GM13976 (cell line): ENCODE data around the gene COX7B.
"Not testable (repeated sequence)": the region's sequence is repeated elsewhere in the genome, so short reads cannot be mapped to it uniquely, and the experiment has no call there.

ENCODE experiments used
- DNase-seq: peaks from one replicate; pipeline ENCODE4 v3.0.0; 2012; ENCODE audit warnings: low spot score
- CTCF ChIP-seq: IDR thresholded peaks from 2 replicates; pipeline ENCODE4 v1.5.1; 2012; ENCODE audit warnings: borderline replicate concordance, mild to moderate bottlenecking; ENCODE audit not compliant: insufficient read depth; ENCODE audit errors: extremely low read depth, missing control alignments, control extremely low read depth
- in situ Hi-C: fragments of 300-500 bp; cut with MboI; formaldehyde crosslinking; loops from one replicate; pipeline ENCODE4 v1.12.0; 2022; ENCODE audit warnings: low sequenced_read_pairs, mixed read lengths, inconsistent platforms; ENCODE audit not compliant: unreplicated experiment

Gene COX7B

GRCh38 chrX:77938083-77938680, 38.9 kb downstream of the COX7B start:
- in situ Hi-C loops = no loop called here
- TF ChIP-seq CTCF = no peak
- DNase-seq = no peak

GRCh38 chrX:77945031-77945430, 45.8 kb downstream of the COX7B start:
- DNase-seq, in situ Hi-C loops: not testable (repeated sequence)

- in situ Hi-C loops = no loop called here
- no peak for TF ChIP-seq CTCF
- no peak for DNase-seq
These were observed 46.8 kb downstream of the COX7B start for GRCh38 chrX:77945910-77946545.

- DNase-seq = no peak
- in situ Hi-C loops = no loop called here
- TF ChIP-seq CTCF = no peak
These were observed 47.3 kb downstream of the COX7B start for GRCh38 chrX:77946571-77946970.

GRCh38 chrX:77949840-77950239, 50.6 kb downstream of the COX7B start:
- no peak for DNase-seq
- in situ Hi-C loops = no loop called here
- TF ChIP-seq CTCF = no peak

GRCh38 chrX:77952173-77952572, 52.9 kb downstream of the COX7B start:
- no peak for DNase-seq
- in situ Hi-C loops = no loop called here
- TF ChIP-seq CTCF = no peak

GRCh38 chrX:77953302-77953701, 54.0 kb downstream of the COX7B start:
- DNase-seq = no peak
- in situ Hi-C loops = no loop called here
- no peak for TF ChIP-seq CTCF
